ENCODE measurements around the gene PDE4A. TPM values are rescaled to one million over a fixed set of nuclear protein-coding genes. Genes with fewer than 3 reads are reported as not detected.
A peak's percentile ranks its signal among the peaks of the same experiment; 100 is the strongest.

The PDE4A gene
- total and polyA plus RNA-seq, 12 donors, result 0.28 to 20.4 (median 11.2) TPM

DNA sequence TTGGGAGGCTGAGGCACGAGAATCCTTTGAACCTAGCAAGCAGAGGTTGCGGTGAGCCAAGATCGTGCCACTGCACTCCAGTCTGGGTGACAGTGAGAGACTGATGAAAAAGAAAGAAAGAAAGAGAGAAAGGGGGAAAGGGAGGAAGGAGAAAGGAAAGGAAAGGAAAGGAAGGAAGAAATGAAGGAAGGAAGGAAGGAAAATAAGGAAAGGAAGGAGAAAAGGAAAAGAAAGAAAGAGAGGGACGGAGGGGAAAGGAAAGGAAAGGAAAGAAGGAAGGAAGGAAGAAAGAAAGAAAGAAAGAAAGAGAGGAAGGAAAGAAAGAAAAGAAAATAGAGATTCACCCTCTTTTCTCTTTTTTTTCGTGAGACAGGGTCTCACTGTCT, 8.7 kb downstream of the PDE4A start:
- DNase-seq, result no peak
- intact Hi-C loops (cut with DNase I), result no loop called here
- H3K27ac ChIP-seq, result no peak overlapping the region
- 65 to 78% (median 71%) methylated on average over 5 of the region's 5 CpGs for WGBS, 4 donors
- no peaks in the 10 kb centered on the region for H3K36me3 ChIP-seq (replicated peaks in 1 of 2)
- no peak overlapping the region for H3K4me3 ChIP-seq
- H3K27me3 ChIP-seq, result no peaks in the 10 kb centered on the region
- TF ChIP-seq POLR2A (IDR thresholded peaks at IDR 0.05), result no peak
- peaks cover 31 to 37% of the 10 kb centered on the region in 2 donors for H3K4me1 ChIP-seq (replicated peaks in 1 of 2)
- no peaks in the 10 kb centered on the region for H3K9me3 ChIP-seq (replicated peaks in 1 of 3)

- Histone ChIP-seq H3K4me3 (peak overlapping the region in 2 of 4 donors; percentile 32 to 94), H3K27ac (peak overlapping the region in 1 of 5 donors; percentile 88), H3K27me3 (no peaks in the 10 kb centered on the region), H3K36me3 (replicated peaks in 1 of 2) (no peaks in the 10 kb centered on the region), H3K4me1 (replicated peaks in 1 of 2) (peaks cover 25 to 28% of the 10 kb centered on the region in 2 donors), H3K9me3 (replicated peaks in 1 of 3) (no peaks in the 10 kb centered on the region)
- no peak for TF ChIP-seq POLR2A (IDR thresholded peaks at IDR 0.05)
- TF ChIP-seq, protein P1, sequence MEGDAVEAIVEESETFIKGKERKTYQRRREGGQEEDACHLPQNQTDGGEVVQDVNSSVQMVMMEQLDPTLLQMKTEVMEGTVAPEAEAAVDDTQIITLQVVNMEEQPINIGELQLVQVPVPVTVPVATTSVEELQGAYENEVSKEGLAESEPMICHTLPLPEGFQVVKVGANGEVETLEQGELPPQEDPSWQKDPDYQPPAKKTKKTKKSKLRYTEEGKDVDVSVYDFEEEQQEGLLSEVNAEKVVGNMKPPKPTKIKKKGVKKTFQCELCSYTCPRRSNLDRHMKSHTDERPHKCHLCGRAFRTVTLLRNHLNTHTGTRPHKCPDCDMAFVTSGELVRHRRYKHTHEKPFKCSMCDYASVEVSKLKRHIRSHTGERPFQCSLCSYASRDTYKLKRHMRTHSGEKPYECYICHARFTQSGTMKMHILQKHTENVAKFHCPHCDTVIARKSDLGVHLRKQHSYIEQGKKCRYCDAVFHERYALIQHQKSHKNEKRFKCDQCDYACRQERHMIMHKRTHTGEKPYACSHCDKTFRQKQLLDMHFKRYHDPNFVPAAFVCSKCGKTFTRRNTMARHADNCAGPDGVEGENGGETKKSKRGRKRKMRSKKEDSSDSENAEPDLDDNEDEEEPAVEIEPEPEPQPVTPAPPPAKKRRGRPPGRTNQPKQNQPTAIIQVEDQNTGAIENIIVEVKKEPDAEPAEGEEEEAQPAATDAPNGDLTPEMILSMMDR (IDR thresholded peaks at IDR 0.05), result no peak
- intact Hi-C loops (cut with DNase I), result no loop called here
- 6 to 24% (median 7%) methylated on average over 5 to 67 of the region's 75 CpGs; no CpG with 5 or more reads in 1 of the 4 donors for WGBS, 4 donors
- DNase-seq, result peak in 3 of 7 donors; percentile 45 to 58 (median 56)
Measured at GRCh38 chr19:10430505-10431253, 10.3 kb downstream of the PDE4A start.

DNA sequence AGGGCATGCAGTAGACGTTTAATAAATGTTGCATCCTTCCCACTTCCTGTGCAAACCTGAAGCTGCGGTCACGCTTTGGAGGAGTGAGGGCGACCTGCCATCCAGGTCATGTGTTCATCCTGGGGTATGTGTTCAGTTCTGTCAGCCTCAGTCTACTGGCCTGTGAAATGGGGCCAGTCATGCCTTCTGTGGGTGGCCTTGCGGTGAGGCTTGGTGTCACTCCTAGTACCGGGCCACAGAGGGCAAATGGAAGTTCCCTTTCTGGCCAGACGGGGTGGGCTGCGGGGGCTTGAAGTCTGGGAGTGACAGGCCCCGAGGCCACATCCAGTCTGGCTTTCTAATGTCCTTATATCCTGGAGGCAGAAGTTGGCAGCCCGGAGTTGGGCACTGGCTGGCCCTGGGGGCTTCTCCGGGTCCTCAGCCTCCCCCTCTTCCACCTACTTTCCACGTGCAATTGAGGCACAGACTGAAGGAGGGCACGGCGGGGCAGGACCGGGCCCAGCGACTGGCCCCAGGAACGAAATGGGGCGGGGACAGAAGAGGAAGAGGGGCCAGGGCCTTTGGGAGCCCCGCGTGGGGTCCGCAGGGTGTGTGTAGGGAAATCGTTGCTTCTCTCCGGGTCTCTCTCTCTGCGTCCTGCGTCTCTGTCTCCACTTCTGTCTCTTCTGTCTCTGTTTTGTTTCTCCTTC, 11.1 kb downstream of the PDE4A start:
- Histone ChIP-seq H3K9me3 (replicated peaks in 1 of 3) (no peaks in the 10 kb centered on the region), H3K27me3 (no peaks in the 10 kb centered on the region), H3K36me3 (replicated peaks in 1 of 2) (no peaks in the 10 kb centered on the region), H3K4me3 (peak overlapping the region in 2 of 4 donors; percentile 32 to 94), H3K4me1 (replicated peaks in 1 of 2) (peaks cover 25 to 28% of the 10 kb centered on the region in 2 donors), H3K27ac (peak overlapping the region in 4 of 5 donors; percentile 47 to 88 (median 50))
- peak in 3 of 7 donors; percentile 31 to 69 (median 55) for DNase-seq
- no peak for TF ChIP-seq POLR2A (IDR thresholded peaks at IDR 0.05)
- TF ChIP-seq, protein P1 (IDR thresholded peaks at IDR 0.05), result peak in 1 of 6 experiments; percentile 29
- WGBS, 4 donors, result 16 to 24% (median 18%) methylated on average over 14 to 25 of the region's 25 CpGs
- intact Hi-C loops (cut with DNase I), result no loop called here

DNA sequence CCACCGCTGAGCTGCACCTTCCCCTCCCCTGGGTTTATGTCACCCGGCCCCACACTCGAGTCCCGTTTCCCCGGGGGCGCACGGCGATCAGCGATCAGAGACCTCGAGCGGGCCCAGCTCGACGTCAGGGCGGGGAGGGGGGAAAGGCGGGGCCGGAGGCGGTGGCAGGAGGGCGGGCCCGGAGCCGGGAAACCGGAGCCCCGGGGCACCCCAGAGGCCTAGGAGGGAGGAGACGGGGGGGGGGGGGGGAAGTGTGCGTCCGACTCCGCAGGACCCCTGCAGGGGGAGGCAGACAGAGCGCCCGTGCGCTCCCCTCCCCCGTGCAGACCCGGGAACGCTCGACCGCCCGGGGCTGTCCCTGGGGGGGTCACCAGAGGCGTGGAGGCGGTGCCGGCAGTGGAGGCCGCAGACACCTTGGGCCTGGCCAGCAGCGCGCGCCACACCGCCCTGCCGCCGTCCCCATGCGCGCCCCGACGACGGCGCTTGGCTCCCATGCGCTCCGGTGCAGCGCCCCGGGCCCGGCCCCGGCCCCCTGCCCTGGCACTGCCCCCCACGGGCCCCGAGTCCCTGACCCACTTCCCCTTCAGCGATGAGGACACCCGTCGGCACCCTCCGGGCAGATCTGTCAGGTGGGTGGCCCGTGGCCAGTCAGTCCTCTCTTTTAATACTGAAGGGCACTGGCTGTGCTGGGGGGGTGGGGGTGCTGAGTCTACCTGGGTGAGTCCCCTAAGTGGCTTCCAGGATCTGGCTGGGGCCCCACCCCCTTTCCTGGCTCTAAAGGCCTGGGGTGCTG, 11.8 kb downstream of the PDE4A start:
- H3K4me3 ChIP-seq, result peak overlapping the region in 2 of 4 donors; percentile 32 to 94
- intact Hi-C loops (cut with DNase I), result no loop called here
- H3K27ac ChIP-seq, result peak overlapping the region in 4 of 5 donors; percentile 47 to 88 (median 62)
- TF ChIP-seq, protein P1 (IDR thresholded peaks at IDR 0.05), result no peak
- TF ChIP-seq POLR2A (IDR thresholded peaks at IDR 0.05), result no peak
- no peaks in the 10 kb centered on the region for H3K36me3 ChIP-seq (replicated peaks in 1 of 2)
- no peaks in the 10 kb centered on the region for H3K9me3 ChIP-seq (replicated peaks in 1 of 3)
- H3K27me3 ChIP-seq, result no peaks in the 10 kb centered on the region
- H3K4me1 ChIP-seq (replicated peaks in 1 of 2), result peaks cover 25 to 28% of the 10 kb centered on the region in 2 donors
- WGBS, 4 donors, result 0 to 1% (median 1%) methylated on average over 6 to 60 of the region's 64 CpGs
- DNase-seq, result peak in 6 of 7 donors; percentile 51 to 77 (median 68)

Measured in adrenal gland (tissue), 12 donors.